Hepatocyte (in vitro differentiated cells): ENCODE results near the gene CD300A.

Experiments
- EZH2 ChIP-seq: fragments of 200-600 bp; sonication (generic); IDR thresholded peaks from 2 replicates; pipeline ENCODE4 v1.6.1; 2016; ENCODE audit warnings: antibody characterized with exemption, mild to moderate bottlenecking, borderline replicate concordance
- EZH2phosphoT487 ChIP-seq: fragments of 200-600 bp; sonication (generic); IDR thresholded peaks from one replicate; pipeline ENCODE4 v1.6.1; 2018; ENCODE audit warnings: antibody characterized with exemption, mild to moderate bottlenecking, low read depth, moderate library complexity; ENCODE audit not compliant: unreplicated experiment, severe bottlenecking
- TF ChIP-seq, protein P1 (sequence below): fragments of 200-600 bp; sonication (generic); IDR thresholded peaks from 2 replicates; pipeline ENCODE4 v1.5.1; 2016; ENCODE audit warnings: antibody characterized with exemption, mild to moderate bottlenecking; ENCODE audit not compliant: poor library complexity

DNA sequence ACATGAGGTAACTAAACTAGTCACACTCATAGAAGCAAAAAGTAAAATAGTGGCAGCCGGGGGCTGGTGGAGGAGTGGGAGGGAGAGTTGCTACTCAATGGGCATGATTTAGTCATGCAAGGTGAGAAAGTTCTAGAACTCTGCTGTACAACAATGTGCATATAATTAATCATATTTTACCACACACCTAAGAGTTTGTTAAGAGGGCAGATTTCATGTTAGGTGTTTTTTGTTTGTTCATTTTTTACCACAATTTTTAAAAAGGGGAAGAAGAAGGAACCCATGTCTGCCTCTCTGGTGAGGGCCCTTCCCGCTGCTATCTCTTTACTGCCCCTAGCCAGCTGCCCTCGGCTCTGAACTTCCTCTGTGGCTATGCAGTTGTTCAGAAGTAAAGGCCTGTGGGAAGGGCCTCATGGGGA is 53.6 kb downstream of the CD300A start:
- no peak for TF ChIP-seq EZH2
- no peak for TF ChIP-seq EZH2phosphoT487
- TF ChIP-seq, protein P1, sequence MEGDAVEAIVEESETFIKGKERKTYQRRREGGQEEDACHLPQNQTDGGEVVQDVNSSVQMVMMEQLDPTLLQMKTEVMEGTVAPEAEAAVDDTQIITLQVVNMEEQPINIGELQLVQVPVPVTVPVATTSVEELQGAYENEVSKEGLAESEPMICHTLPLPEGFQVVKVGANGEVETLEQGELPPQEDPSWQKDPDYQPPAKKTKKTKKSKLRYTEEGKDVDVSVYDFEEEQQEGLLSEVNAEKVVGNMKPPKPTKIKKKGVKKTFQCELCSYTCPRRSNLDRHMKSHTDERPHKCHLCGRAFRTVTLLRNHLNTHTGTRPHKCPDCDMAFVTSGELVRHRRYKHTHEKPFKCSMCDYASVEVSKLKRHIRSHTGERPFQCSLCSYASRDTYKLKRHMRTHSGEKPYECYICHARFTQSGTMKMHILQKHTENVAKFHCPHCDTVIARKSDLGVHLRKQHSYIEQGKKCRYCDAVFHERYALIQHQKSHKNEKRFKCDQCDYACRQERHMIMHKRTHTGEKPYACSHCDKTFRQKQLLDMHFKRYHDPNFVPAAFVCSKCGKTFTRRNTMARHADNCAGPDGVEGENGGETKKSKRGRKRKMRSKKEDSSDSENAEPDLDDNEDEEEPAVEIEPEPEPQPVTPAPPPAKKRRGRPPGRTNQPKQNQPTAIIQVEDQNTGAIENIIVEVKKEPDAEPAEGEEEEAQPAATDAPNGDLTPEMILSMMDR: no peak
